SK-N-MC (cell line): ENCODE results near the gene ADPGK.

ENCODE experiments used
- EZH2 ChIP-seq: fragments of 200-600 bp; sonication (generic); IDR thresholded peaks from one replicate; pipeline ENCODE4 v1.6.1; 2017; ENCODE audit warnings: antibody characterized with exemption
- POLR2AphosphoS5 ChIP-seq: IDR thresholded peaks from 2 replicates; pipeline ENCODE4 v1.6.1; 2012; ENCODE audit warnings: mild to moderate bottlenecking, low read depth, low read length, borderline replicate concordance

GRCh38 chr15:72740219-72740618 lies 43.3 kb downstream of the ADPGK start:
- TF ChIP-seq EZH2 (no peak), POLR2AphosphoS5 (no peak)
